ENCODE data around the gene MMP2.
A peak's percentile ranks its signal among the peaks of the same experiment; 100 is the strongest.

MMP2 gene

DNA sequence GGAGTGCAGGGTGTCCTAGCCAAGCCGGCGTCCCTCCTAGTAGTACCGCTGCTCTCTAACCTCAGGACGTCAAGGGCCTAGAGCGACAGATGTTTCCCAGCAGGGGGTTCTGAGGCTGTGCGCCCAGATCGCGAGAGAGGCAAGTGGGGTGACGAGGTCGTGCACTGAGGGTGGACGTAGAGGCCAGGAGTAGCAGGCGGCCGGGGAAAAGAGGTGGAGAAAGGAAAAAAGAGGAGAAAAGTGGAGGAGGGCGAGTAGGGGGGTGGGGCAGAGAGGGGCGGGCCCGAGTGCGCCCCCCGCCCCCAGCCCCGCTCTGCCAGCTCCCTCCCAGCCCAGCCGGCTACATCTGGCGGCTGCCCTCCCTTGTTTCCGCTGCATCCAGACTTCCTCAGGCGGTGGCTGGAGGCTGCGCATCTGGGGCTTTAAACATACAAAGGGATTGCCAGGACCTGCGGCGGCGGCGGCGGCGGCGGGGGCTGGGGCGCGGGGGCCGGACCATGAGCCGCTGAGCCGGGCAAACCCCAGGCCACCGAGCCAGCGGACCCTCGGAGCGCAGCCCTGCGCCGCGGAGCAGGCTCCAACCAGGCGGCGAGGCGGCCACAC is at the start of gene MMP2:
MMP2 (plus strand) TSS at position 372 of the 603 bp plus-strand sequence. CDS start 282 bp downstream, outside the sequence.
- peak; percentile 7 for DNase-seq

GRCh38 chr16:55433030-55433429 is 46.0 kb upstream of the MMP2 start:
- no peak for DNase-seq

GRCh38 chr16:55433535-55433934 is 45.5 kb upstream of the MMP2 start:
- DNase-seq = no peak

DNA sequence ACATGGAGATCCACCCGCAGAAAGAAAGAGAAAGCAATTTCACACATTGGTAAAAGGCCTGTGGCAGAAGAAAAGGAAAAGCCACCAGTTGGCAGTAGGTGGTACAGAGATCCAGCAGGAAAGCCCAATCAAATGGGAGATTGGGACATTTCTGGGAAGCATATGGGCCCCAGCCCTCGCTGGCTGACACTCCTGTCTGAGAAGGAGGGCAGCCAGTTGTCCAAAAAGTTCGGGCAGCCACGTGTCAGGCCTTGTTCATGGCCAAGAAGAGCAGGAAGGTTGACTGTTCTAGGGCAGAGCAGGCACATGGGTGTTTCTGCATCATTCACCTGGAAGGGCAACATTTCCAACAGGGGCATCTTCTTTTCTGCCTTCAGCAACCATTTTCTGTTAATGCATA is 45.0 kb upstream of the MMP2 start:
- no peak for DNase-seq

- DNase-seq = no peak
These were observed 43.6 kb upstream of the MMP2 start for GRCh38 chr16:55435387-55435786.

GRCh38 chr16:55436587-55436986 is 42.4 kb upstream of the MMP2 start:
- no peak for DNase-seq

GRCh38 chr16:55437625-55438024 is 41.4 kb upstream of the MMP2 start:
- DNase-seq = no peak

DNA sequence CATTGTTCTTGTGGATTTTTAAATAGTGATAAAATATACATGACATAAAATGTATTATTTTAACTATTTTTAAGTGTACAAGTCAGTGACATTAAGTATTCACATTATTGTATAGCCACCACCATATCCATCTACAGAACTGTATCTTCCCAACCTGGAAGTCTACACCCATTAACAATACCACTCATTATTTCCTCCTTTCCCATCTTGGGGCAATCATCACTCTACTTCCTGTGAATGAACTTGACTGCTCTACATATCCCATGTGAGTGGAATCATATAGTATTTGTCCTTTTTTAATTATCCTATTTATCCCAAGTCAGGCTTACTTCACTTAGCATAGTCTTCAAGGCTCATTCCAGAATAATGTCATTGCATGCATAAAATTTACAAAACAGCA is 40.7 kb upstream of the MMP2 start:
- no peak for DNase-seq

DNA sequence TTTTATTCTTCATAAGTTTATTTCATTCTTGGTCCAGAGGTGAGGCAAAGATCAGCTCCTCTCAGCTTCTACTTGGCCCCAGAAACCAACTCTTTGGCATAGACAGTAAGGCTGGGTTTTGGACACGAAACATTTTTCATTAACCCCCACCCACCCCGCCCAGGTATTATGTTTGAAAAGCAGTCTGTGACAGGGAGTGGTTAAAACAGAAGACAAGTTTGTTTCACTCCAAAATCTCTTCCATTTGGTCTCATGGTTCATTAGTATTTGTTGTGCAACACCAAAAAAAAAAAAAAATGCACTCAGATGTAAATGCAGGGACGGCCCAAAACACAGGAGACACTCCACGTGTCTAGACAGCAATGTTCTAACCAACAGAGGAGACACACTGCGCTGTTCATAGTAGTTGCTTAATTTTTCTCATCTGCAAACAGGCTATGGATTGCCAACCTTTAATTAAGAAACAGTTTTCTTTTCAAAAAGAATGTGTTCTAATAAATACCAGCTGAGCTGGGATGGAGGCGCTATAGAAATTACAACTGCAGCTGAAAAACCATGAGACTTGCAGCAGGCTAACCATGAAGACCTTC is 39.8 kb upstream of the MMP2 start:
- no peak for DNase-seq

GRCh38 chr16:55443434-55444346 is 35.3 kb upstream of the MMP2 start:
- DNase-seq = no peak

DNA sequence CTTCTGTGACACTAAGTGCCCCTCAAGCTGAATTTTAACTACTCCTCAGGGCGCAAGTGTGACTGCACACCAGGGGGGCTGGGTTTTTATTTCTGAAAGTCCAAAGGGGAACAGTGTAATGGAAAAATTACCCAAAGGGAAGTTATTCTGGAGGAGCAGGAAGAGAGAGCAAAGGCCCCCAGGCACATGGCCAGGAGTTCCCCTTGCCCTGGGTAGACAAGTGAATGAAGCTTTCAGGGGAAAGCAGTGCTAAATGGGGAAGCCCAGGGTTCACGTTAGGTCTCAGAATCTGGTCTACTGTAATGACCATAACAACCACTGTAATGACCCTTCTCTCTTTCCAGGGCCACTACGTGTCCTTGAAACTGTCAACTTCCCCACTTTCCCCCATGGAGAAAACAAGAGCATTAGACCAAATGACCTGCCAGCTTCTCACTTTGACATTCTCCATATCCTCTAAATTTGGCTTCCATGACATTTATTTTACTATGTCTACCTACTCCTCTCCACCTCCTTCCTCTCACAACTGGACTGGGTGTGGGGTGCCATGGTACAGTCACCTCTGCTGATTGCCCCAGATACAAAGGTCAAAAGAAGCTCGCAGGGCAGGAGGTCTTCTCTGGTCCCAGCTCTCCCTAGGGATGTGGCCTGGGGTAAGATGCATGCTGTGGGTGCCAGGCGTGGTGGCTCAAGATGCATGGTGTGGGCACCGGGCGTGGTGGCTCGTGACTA is 34.1 kb upstream of the MMP2 start:
- no peak for DNase-seq

DNA sequence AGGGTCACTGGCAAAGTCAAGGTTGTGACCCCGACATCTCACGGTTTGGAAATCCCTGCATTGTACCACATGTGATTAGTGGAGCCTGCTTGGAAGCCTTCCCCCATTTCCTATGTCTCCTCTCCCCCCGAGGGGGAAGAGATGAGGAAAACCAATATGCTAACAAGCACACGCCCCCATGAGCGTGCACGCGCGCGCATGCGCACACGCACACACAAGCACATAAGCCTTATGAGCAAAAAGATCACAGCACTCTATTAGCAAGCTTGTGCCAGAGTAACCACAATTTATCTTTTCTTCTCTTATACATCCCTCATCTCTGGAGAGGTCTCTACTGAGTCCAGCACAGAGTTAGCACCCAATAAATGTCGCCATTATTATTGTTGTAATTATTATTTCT is 31.8 kb upstream of the MMP2 start:
- no peak for DNase-seq

DNA sequence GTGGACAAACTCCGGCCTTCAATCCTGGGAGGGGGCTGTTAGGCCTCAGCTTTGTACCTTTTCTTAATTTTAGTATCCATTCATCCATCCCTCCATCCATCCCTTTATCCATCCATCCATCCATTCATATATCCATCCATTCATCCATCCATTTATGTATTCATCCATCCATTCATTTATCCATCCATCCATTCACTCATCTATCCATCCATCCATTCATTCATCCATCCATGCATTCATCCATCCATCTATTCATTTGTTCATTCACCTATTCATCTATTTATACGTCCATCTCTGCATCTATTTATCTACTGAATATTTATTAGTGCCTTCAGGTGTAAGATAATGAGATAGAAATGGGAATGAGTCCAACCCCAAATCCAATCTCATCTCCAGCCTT is 26.0 kb upstream of the MMP2 start:
- DNase-seq = no peak

- no peak for DNase-seq
These were observed 25.1 kb upstream of the MMP2 start for GRCh38 chr16:55453909-55454308.

- no peak for DNase-seq
These were observed 24.1 kb upstream of the MMP2 start for GRCh38 chr16:55454861-55455260.

GRCh38 chr16:55462241-55462640 is 16.8 kb upstream of the MMP2 start:
- DNase-seq = no peak

GRCh38 chr16:55464375-55464774 is 14.6 kb upstream of the MMP2 start:
- DNase-seq = no peak

GRCh38 chr16:55465077-55465896 is 13.7 kb upstream of the MMP2 start:
- peak; percentile 56 for DNase-seq

DNA sequence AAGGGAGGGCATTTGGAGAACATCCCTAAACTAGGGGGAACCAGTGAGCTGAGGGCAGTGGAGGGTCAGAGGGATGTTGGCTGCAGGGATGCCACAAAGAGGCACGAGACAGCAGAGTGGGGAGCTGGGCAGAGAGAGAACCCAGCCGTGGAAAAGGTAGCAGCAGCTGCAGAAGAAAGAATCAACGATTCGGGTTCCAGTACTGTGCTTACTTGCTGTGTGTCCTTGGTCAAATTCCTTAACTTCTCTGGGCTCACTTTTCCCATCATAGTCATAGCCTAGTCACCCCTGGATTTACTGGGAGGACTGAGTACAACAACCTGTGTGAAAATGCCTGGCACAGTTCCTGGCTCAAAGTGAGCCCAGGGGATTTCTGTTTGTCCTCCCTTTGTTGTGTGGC is 12.8 kb upstream of the MMP2 start:
- no peak for DNase-seq

- no peak for DNase-seq
These were observed 11.1 kb upstream of the MMP2 start for GRCh38 chr16:55467898-55468297.

GRCh38 chr16:55468352-55468990 is 10.5 kb upstream of the MMP2 start:
- DNase-seq = no peak

All from amniotic stem cell (primary cell).